ENCODE data around the gene KSR1.
"Not testable (repeated sequence)": the region's sequence is repeated elsewhere in the genome, so short reads cannot be mapped to it uniquely, and the experiment has no call there.

The KSR1 gene

DNA sequence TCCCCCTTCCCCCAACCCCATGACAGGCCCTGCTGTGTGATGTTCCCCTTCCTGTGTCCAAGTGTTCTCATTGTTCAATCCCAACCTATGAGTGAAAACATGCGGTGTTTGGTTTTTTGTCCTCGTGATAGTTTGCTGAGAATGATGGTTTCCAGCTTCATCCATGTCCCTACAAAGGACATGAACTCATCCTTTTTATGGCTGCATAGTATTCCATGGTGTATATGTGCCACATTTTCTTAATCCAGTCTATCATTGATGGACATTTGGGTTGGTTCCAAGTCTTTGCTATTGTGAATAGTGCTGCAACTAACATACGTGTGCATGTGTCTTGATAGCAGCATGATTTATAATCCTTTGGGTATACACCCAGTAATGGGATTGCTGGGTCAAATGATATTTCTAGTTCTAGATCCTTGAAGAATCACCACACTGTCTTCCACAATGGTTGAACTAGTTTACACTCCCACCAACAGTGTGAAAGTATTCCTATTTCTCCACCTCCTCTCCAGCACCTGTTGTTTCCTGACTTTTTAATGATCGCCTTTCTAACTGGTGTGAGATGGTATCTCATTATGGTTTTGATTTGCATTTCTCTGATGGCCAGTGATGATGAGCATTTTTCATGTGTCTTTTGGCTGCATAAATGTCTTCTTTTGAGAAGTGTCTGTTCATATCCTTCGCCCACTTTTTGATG lies 28.9 kb upstream of the KSR1 start:
- H3K9ac ChIP-seq (ENCODE audit: low read depth, low read length); H3K27ac ChIP-seq (ENCODE audit: low read depth, low read length); H3K4me3 ChIP-seq (ENCODE audit: low read depth, low read length); H3K36me3 ChIP-seq (ENCODE audit: control insufficient read depth, insufficient read depth, low read length); H3K4me1 ChIP-seq (ENCODE audit: control insufficient read depth, insufficient read depth, low read length); H3K27me3 ChIP-seq (ENCODE audit: control insufficient read depth, insufficient read depth, low read length); H3K9me3 ChIP-seq (ENCODE audit: control insufficient read depth, insufficient read depth, low read length): not testable (repeated sequence)

DNA sequence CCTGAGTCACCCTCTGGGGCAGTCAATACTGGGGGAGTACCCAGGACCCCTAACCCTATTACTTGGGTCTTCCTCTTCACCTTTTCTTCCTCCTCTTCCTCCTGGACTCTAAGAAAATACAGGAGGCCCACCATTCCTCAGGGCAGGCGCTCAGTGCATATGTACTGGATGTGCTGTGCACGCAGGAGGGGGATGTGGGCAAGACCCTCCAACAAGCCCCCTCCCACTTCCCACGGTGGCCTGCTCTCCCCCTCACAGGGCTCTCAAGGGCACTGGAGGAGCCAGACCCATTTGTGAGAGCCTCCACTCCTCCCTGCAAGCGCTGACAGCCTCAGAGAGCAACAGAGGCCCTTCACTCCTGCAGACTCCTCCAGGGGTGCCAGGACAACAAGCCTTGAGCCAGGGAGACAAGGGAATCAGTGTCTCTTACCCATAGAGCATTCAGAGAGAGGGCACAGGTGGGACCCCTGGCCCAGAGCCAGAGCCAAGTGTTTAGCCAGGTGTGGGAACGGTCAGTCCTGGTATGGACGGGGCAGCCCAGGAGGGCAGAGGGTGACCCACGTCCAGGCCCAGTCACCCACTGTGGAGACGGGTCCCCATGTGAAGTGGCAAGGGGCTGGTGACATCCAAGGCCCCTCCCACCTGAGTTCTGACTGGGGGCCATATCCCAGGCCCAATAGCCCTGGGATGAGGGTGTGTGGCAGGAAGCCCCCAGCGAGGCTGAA lies 27.3 kb upstream of the KSR1 start:
- no peak overlapping the region for H3K4me3 ChIP-seq (ENCODE audit: low read depth, low read length)
- H3K9me3 ChIP-seq (ENCODE audit: control insufficient read depth, insufficient read depth, low read length): no peaks in the 10 kb centered on the region
- H3K27ac ChIP-seq (ENCODE audit: low read depth, low read length): no peak overlapping the region
- no peaks in the 10 kb centered on the region for H3K27me3 ChIP-seq (ENCODE audit: control insufficient read depth, insufficient read depth, low read length)
- H3K36me3 ChIP-seq (ENCODE audit: control insufficient read depth, insufficient read depth, low read length): no peaks in the 10 kb centered on the region
- no peaks in the 10 kb centered on the region for H3K4me1 ChIP-seq (ENCODE audit: control insufficient read depth, insufficient read depth, low read length)
- H3K9ac ChIP-seq (ENCODE audit: low read depth, low read length): no peak overlapping the region

DNA sequence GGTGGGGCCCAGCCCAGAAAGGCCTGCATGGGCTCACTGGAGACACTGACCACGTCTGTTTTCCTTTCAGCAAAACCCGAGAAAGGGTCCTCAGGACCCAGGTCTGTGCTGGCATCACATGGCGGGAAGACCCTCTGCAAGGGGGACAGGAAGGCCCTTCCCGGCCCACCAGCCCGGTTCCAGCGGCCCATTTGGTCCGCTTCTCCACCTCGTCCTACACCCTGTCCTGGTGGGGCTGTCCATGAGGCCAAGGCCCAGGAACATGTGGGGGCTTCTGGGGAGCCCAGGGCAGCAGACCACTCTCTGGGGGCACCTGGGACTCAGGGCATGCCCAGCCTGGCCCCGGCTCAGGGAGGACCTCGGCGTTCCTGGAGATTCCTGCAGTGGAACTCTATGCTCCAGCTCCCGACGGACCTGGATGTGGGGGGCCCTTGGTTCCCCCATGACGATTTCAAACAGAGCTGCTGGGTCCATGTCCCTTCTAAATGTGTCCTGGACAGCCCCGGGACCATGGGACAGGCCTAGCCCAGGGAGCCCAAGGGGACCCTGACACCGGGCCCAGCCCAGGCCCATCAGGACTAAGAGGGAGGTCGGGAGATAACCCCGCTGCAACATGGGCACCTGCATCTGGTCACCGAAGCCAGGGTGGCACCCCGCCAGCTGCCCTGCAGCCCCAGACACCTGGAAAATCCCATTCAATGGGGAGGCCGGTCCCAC lies 26.4 kb upstream of the KSR1 start:
- Histone ChIP-seq H3K9ac (ENCODE audit: low read depth, low read length) (no peak overlapping the region), H3K27ac (ENCODE audit: low read depth, low read length) (no peak overlapping the region), H3K9me3 (ENCODE audit: control insufficient read depth, insufficient read depth, low read length) (no peaks in the 10 kb centered on the region), H3K4me3 (ENCODE audit: low read depth, low read length) (no peak overlapping the region), H3K27me3 (ENCODE audit: control insufficient read depth, insufficient read depth, low read length) (no peaks in the 10 kb centered on the region), H3K36me3 (ENCODE audit: control insufficient read depth, insufficient read depth, low read length) (no peaks in the 10 kb centered on the region), H3K4me1 (ENCODE audit: control insufficient read depth, insufficient read depth, low read length) (no peaks in the 10 kb centered on the region)

- H3K27ac ChIP-seq (ENCODE audit: low read depth, low read length): no peak overlapping the region
- no peaks in the 10 kb centered on the region for H3K9me3 ChIP-seq (ENCODE audit: control insufficient read depth, insufficient read depth, low read length)
These were observed 25.8 kb upstream of the KSR1 start for GRCh38 chr17:27430383-27430840.

DNA sequence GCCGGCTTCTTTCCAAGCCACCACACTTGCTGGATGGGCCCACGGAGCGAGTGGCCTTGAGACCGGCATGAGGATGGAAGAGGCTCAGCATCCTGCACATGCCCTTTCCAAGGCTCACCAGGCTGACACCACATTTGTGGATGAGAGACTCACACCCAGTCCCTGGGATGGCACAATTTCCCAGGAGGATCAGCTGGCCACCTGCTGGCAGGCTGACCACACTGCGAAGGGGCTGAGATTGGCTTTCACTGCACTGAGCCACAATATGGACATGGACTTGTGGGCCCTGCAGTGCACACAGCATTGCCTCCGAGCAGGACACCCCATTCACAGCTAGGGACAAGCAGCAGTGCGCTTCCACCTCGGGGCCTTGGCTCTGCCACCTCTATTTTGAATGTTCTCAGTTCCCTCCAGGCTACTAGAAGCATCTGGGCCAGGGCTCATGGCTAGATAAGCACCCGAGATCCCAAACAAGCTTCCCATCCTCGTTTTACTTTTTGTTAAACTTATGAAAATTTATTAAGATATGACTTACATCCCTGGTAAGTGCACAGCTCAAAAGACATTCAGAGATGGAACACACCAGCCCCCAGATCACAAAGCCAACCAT lies 25.3 kb upstream of the KSR1 start:
- Histone ChIP-seq H3K27ac (ENCODE audit: low read depth, low read length) (no peak overlapping the region), H3K9me3 (ENCODE audit: control insufficient read depth, insufficient read depth, low read length) (no peaks in the 10 kb centered on the region), H3K4me1 (ENCODE audit: control insufficient read depth, insufficient read depth, low read length) (no peaks in the 10 kb centered on the region), H3K9ac (ENCODE audit: low read depth, low read length) (no peak overlapping the region), H3K36me3 (ENCODE audit: control insufficient read depth, insufficient read depth, low read length) (no peaks in the 10 kb centered on the region), H3K27me3 (ENCODE audit: control insufficient read depth, insufficient read depth, low read length) (no peaks in the 10 kb centered on the region), H3K4me3 (ENCODE audit: low read depth, low read length) (no peak overlapping the region)

More at GRCh38 chr17:27430383-27430840, 25.8 kb upstream of the KSR1 start:
- Histone ChIP-seq H3K9ac (ENCODE audit: low read depth, low read length) (no peak overlapping the region), H3K4me3 (ENCODE audit: low read depth, low read length) (no peak overlapping the region), H3K4me1 (ENCODE audit: control insufficient read depth, insufficient read depth, low read length) (no peaks in the 10 kb centered on the region), H3K36me3 (ENCODE audit: control insufficient read depth, insufficient read depth, low read length) (no peaks in the 10 kb centered on the region), H3K27me3 (ENCODE audit: control insufficient read depth, insufficient read depth, low read length) (no peaks in the 10 kb centered on the region)

DNA sequence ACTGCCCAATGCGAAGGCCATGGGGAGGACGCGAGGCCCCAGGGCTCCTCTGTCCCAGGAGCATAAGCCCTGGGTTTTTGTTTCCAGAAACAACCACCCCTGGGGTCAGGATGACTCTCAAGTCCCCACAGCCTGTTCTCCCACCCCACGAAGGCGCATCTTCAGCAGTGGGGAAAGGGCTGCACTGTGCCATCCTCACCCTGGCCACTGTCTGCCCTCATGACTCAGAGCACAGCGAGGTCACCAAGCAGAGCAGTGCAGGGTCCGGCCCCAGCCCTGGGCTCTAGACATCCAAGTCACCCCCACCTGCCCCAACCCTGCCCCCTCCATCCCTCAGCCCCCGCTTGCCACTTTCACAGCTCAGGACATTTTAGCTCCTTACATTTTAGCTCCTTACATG lies 22.7 kb upstream of the KSR1 start:
- H3K36me3 ChIP-seq (ENCODE audit: control insufficient read depth, insufficient read depth, low read length): no peaks in the 10 kb centered on the region
- H3K4me3 ChIP-seq (ENCODE audit: low read depth, low read length): no peak overlapping the region
- no peaks in the 10 kb centered on the region for H3K4me1 ChIP-seq (ENCODE audit: control insufficient read depth, insufficient read depth, low read length)
- no peak overlapping the region for H3K9ac ChIP-seq (ENCODE audit: low read depth, low read length)
- no peaks in the 10 kb centered on the region for H3K27me3 ChIP-seq (ENCODE audit: control insufficient read depth, insufficient read depth, low read length)
- H3K27ac ChIP-seq (ENCODE audit: low read depth, low read length): no peak overlapping the region
- no peaks in the 10 kb centered on the region for H3K9me3 ChIP-seq (ENCODE audit: control insufficient read depth, insufficient read depth, low read length)

DNA sequence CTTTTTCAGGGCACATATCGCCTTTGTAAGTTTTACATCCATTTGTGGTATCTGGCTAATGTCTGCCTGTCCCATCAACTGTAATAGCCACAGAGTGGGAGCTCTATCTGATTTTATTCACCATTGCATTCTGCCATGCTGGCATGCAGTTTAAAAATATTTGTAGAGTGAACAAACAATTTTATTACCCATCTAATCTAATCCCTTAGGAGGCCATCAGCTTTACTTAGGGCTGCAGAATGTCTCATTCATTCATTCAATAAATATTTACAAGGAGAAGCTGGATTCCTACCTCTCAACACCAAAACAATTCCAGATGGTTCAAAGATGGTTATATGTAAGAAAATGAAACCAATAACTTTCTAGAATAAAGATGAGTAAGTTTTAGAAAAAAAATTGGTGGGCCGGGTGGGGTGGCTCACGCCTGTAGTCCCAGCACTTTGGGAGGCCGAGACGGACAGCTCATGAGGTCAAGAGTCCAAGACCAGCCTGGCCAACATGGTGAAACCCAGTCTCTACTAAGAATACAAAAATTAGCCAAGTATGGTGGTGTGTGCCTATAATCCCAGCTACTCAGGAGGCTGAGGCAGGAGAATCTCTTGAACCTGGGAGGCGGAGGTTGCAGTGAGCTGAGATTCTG lies 20.7 kb upstream of the KSR1 start:
- H3K4me1 ChIP-seq (ENCODE audit: control insufficient read depth, insufficient read depth, low read length); H3K4me3 ChIP-seq (ENCODE audit: low read depth, low read length); H3K9me3 ChIP-seq (ENCODE audit: control insufficient read depth, insufficient read depth, low read length); H3K27ac ChIP-seq (ENCODE audit: low read depth, low read length); H3K9ac ChIP-seq (ENCODE audit: low read depth, low read length); H3K27me3 ChIP-seq (ENCODE audit: control insufficient read depth, insufficient read depth, low read length); H3K36me3 ChIP-seq (ENCODE audit: control insufficient read depth, insufficient read depth, low read length): not testable (repeated sequence)

GRCh38 chr17:27438348-27438998 lies 17.8 kb upstream of the KSR1 start:
- no peaks in the 10 kb centered on the region for H3K4me1 ChIP-seq (ENCODE audit: control insufficient read depth, insufficient read depth, low read length)
- H3K27me3 ChIP-seq (ENCODE audit: control insufficient read depth, insufficient read depth, low read length): no peaks in the 10 kb centered on the region
- H3K9ac ChIP-seq (ENCODE audit: low read depth, low read length): no peak overlapping the region
- H3K36me3 ChIP-seq (ENCODE audit: control insufficient read depth, insufficient read depth, low read length): no peaks in the 10 kb centered on the region
- H3K9me3 ChIP-seq (ENCODE audit: control insufficient read depth, insufficient read depth, low read length): no peaks in the 10 kb centered on the region
- H3K4me3 ChIP-seq (ENCODE audit: low read depth, low read length): no peak overlapping the region
- H3K27ac ChIP-seq (ENCODE audit: low read depth, low read length): no peak overlapping the region

- Histone ChIP-seq H3K27ac (ENCODE audit: low read depth, low read length) (no peak overlapping the region), H3K27me3 (ENCODE audit: control insufficient read depth, insufficient read depth, low read length) (no peaks in the 10 kb centered on the region)
These were observed 16.9 kb upstream of the KSR1 start for GRCh38 chr17:27439342-27439741.

GRCh38 chr17:27442702-27443101 lies 13.5 kb upstream of the KSR1 start:
- H3K9ac ChIP-seq (ENCODE audit: low read depth, low read length): no peak overlapping the region
- H3K9me3 ChIP-seq (ENCODE audit: control insufficient read depth, insufficient read depth, low read length): no peaks in the 10 kb centered on the region
- H3K4me3 ChIP-seq (ENCODE audit: low read depth, low read length): no peak overlapping the region
- no peak overlapping the region for H3K27ac ChIP-seq (ENCODE audit: low read depth, low read length)
- H3K4me1 ChIP-seq (ENCODE audit: control insufficient read depth, insufficient read depth, low read length): no peaks in the 10 kb centered on the region
- H3K27me3 ChIP-seq (ENCODE audit: control insufficient read depth, insufficient read depth, low read length): no peaks in the 10 kb centered on the region
- no peaks in the 10 kb centered on the region for H3K36me3 ChIP-seq (ENCODE audit: control insufficient read depth, insufficient read depth, low read length)

More at GRCh38 chr17:27439342-27439741, 16.9 kb upstream of the KSR1 start:
- no peak overlapping the region for H3K9ac ChIP-seq (ENCODE audit: low read depth, low read length)
- H3K9me3 ChIP-seq (ENCODE audit: control insufficient read depth, insufficient read depth, low read length): no peaks in the 10 kb centered on the region
- no peaks in the 10 kb centered on the region for H3K4me1 ChIP-seq (ENCODE audit: control insufficient read depth, insufficient read depth, low read length)
- no peaks in the 10 kb centered on the region for H3K36me3 ChIP-seq (ENCODE audit: control insufficient read depth, insufficient read depth, low read length)
- no peak overlapping the region for H3K4me3 ChIP-seq (ENCODE audit: low read depth, low read length)

Data from HUES48 (cell line).